Panc1 (cell line): ENCODE measurements around the gene CDC16. TPM values are rescaled to one million over a fixed set of nuclear protein-coding genes. Genes with fewer than 3 reads are reported as not detected.

Experiments
- ATAC-seq: fragments of 200-7000 bp; cut with Tn5 transposase; 2 replicates; pipeline ENCODE4 v1.9.1; 2020; ENCODE audit warnings: mild to moderate bottlenecking, moderate library complexity
- BruUV-seq: library from RNA; stranded (reverse); fragments of 400-500 nt; replicated peaks from 2 replicates; lab custom pipeline; 2021; lab: Mats Ljungman, UMichigan
- CTCF ChIA-PET: fragments of 300-600 bp; sonication (Branson Sonifier 250); formaldehyde crosslinking; loops from one replicate; lab custom pipeline; 2022; ENCODE audit warnings: antibody characterized with exemption; lab: Charles Lee
- POLR2A ChIA-PET: fragments of 300-600 bp; sonication (Branson Sonifier 250); formaldehyde crosslinking; loops from one replicate; lab custom pipeline; 2022; ENCODE audit warnings: antibody characterized with exemption; lab: Charles Lee
- DNase-seq: peaks from one replicate; pipeline ENCODE4 v3.0.0-alpha.2; 2010; ENCODE audit warnings: low read depth, low spot score
- H3K27ac ChIP-seq: 2 replicates; pipeline ENCODE4 v1.5.1; 2011; ENCODE audit warnings: mild to moderate bottlenecking, low read length, inconsistent platforms
- H3K27me3 ChIP-seq: fragments of 200-500 bp; sonication (Bioruptor generic); 2 replicates; pipeline ENCODE4 v1.6.0; 2014; ENCODE audit warnings: low read length, inconsistent platforms; ENCODE audit not compliant: control insufficient read depth, insufficient read depth
- H3K36me3 ChIP-seq: fragments of 200-500 bp; sonication (Bioruptor generic); 2 replicates; pipeline ENCODE4 v1.5.1; 2014; ENCODE audit warnings: inconsistent platforms, mild to moderate bottlenecking, low read length, moderate library complexity; ENCODE audit not compliant: control insufficient read depth, insufficient read depth
- H3K4me1 ChIP-seq: 2 replicates; pipeline ENCODE4 v1.5.1; 2011; ENCODE audit warnings: inconsistent platforms, mild to moderate bottlenecking, low read length, moderate library complexity; ENCODE audit not compliant: control insufficient read depth, insufficient read depth
- H3K4me3 ChIP-seq, 2 experiments: 2 replicates each; pipeline ENCODE4 v1.5.1; 2011 to 2012; ENCODE audit warnings: low read depth in 2 of 2, low read length in 2 of 2, mild to moderate bottlenecking in 2 of 2, inconsistent platforms in 1 of 2, moderate library complexity in 1 of 2
- H3K9me3 ChIP-seq: fragments of 200-500 bp; sonication (Bioruptor generic); 2 replicates; pipeline ENCODE4 v1.5.1; 2014; ENCODE audit warnings: low read depth, mild to moderate bottlenecking, inconsistent platforms, low read length, moderate library complexity; ENCODE audit not compliant: control insufficient read depth, insufficient read depth
- CTCF ChIP-seq: fragments of 450-650 bp; IDR thresholded peaks from 2 replicates; pipeline ENCODE4 v1.5.1; 2017; ENCODE audit warnings: mild to moderate bottlenecking
- POLR2AphosphoS5 ChIP-seq: IDR thresholded peaks from 2 replicates; pipeline ENCODE4 v1.6.1; 2012; ENCODE audit warnings: mild to moderate bottlenecking, low read depth, low read length, moderate library complexity
- REST ChIP-seq, 2 experiments: IDR thresholded peaks; 2 replicates each; pipeline ENCODE4 v1.6.1; 2011 to 2012; ENCODE audit warnings: low read depth in 2 of 2, control low read depth in 1 of 2, low read length in 1 of 2, mild to moderate bottlenecking in 1 of 2, moderate library complexity in 1 of 2; ENCODE audit not compliant: insufficient read depth in 1 of 2
- SIN3A ChIP-seq: IDR thresholded peaks from 2 replicates; pipeline ENCODE4 v1.6.1; 2012; ENCODE audit warnings: low read depth, mild to moderate bottlenecking, low read length, moderate library complexity, borderline replicate concordance; ENCODE audit not compliant: insufficient read depth
- TCF7L2 ChIP-seq: IDR thresholded peaks from 2 replicates; pipeline ENCODE4 v1.6.1; 2011; ENCODE audit warnings: mild to moderate bottlenecking, low read depth, low read length, inconsistent platforms
- in situ Hi-C: cut with HindIII; loops from 2 replicates; pipeline ENCODE4 v1.10.0; 2016; ENCODE audit warnings: low sequenced_read_pairs, low pct_unique_long_range_greater_than_20kb
- intact Hi-C: fragments of 100-400 bp; cut with micrococcal nuclease; formaldehyde crosslinking; loops from one replicate; pipeline ENCODE4 v1.10.0; 2022; ENCODE audit not compliant: unreplicated experiment
- total RNA-seq: library from RNA; stranded (reverse); gene quantifications from one replicate; pipeline ENCODE4 v1.2.1, GENCODE V29; 2021; ENCODE audit not compliant: unreplicated experiment

CDC16 gene
- total RNA-seq, 1 experiment from 2014 or later, result 51.8 TPM

- no TSS peak for BruUV-seq
- Histone ChIP-seq H3K27ac (no peak overlapping the region), H3K27me3 (no peaks in the 10 kb centered on the region), H3K36me3 (peaks cover 46% of the 10 kb centered on the region), H3K4me1 (no peaks in the 10 kb centered on the region), H3K4me3 (no peak overlapping the region), H3K9me3 (no peaks in the 10 kb centered on the region)
- intact Hi-C loops, result no loop called here
- ATAC-seq (no peak), DNase-seq (no peak)
- in situ Hi-C loops, result no loop called here
- ChIA-PET POLR2A (no interaction called here), CTCF (no interaction called here)
- TF ChIP-seq POLR2AphosphoS5, result no peak
- no peak for TF ChIP-seq CTCF
- no peak for TF ChIP-seq SIN3A
- TF ChIP-seq TCF7L2, result no peak
- TF ChIP-seq REST (IDR thresholded peaks at IDR 0.05; ENCODE audit: insufficient read depth in 1 of 2, low read depth in 2 of 2, low read length in 1 of 2), result no peak
These were observed 7.2 kb downstream of the CDC16 start for GRCh38 chr13:114241918-114242317.

GRCh38 chr13:114243971-114244370 lies 9.3 kb downstream of the CDC16 start:
- no peaks in the 10 kb centered on the region for H3K27me3 ChIP-seq
- BruUV-seq, result no TSS peak
- no peak overlapping the region for H3K27ac ChIP-seq
- no peaks in the 10 kb centered on the region for H3K9me3 ChIP-seq
- DNase-seq, result no peak
- no peak overlapping the region for H3K4me3 ChIP-seq
- intact Hi-C loops (no loop called here), in situ Hi-C loops (no loop called here)
- H3K36me3 ChIP-seq, result peaks cover 46% of the 10 kb centered on the region
- POLR2A ChIA-PET, result no interaction called here
- H3K4me1 ChIP-seq, result no peaks in the 10 kb centered on the region
- CTCF ChIA-PET, result no interaction called here
- no peak for TF ChIP-seq TCF7L2
- TF ChIP-seq POLR2AphosphoS5, result no peak
- no peak for ATAC-seq

GRCh38 chr13:114244637-114245036 lies 9.9 kb downstream of the CDC16 start:
- no TSS peak for BruUV-seq
- POLR2A ChIA-PET, result no interaction called here

More at GRCh38 chr13:114244637-114245036, 9.9 kb downstream of the CDC16 start:
- in situ Hi-C loops (no loop called here), intact Hi-C loops (no loop called here)
- Histone ChIP-seq H3K27ac (no peak overlapping the region), H3K36me3 (peaks cover 41% of the 10 kb centered on the region), H3K4me3 (no peak overlapping the region), H3K27me3 (no peaks in the 10 kb centered on the region), H3K9me3 (no peaks in the 10 kb centered on the region), H3K4me1 (no peaks in the 10 kb centered on the region)
- CTCF ChIA-PET, result no interaction called here
- DNase-seq (no peak), ATAC-seq (no peak)
- no peak for TF ChIP-seq SIN3A
